Activated T-cell treated with anti-CD3 and anti-CD28 coated beads, Interleukin-2, amount 50 U/mL, for 24 hours (primary cell): ENCODE measurements around the gene ETFRF1.

Experiments
- DNase-seq: peaks from one replicate; pipeline ENCODE4 v3.0.0-alpha.2; 2020
- H3K27ac Mint-ChIP-seq: 2 replicates; pipeline ENCODE4 v1.8.0; 2020; ENCODE audit warnings: mild to moderate bottlenecking, mixed read lengths
- H3K27me3 Mint-ChIP-seq: 2 replicates; pipeline ENCODE4 v1.8.0; 2020; ENCODE audit warnings: mixed read lengths
- H3K36me3 Mint-ChIP-seq: 2 replicates; pipeline ENCODE4 v1.8.0; 2020; ENCODE audit warnings: low read depth, mixed read lengths
- H3K4me1 Mint-ChIP-seq: 2 replicates; pipeline ENCODE4 v1.8.0; 2020; ENCODE audit warnings: low read depth, mixed read lengths
- H3K4me3 Mint-ChIP-seq: 2 replicates; pipeline ENCODE4 v1.8.0; 2020; ENCODE audit warnings: mild to moderate bottlenecking, moderate library complexity, mixed read lengths
- H3K9me3 Mint-ChIP-seq: 2 replicates; pipeline ENCODE4 v1.8.0; 2020; ENCODE audit warnings: mixed read lengths

Gene ETFRF1, protein sequence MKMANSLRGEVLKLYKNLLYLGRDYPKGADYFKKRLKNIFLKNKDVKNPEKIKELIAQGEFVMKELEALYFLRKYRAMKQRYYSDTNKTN

DNA sequence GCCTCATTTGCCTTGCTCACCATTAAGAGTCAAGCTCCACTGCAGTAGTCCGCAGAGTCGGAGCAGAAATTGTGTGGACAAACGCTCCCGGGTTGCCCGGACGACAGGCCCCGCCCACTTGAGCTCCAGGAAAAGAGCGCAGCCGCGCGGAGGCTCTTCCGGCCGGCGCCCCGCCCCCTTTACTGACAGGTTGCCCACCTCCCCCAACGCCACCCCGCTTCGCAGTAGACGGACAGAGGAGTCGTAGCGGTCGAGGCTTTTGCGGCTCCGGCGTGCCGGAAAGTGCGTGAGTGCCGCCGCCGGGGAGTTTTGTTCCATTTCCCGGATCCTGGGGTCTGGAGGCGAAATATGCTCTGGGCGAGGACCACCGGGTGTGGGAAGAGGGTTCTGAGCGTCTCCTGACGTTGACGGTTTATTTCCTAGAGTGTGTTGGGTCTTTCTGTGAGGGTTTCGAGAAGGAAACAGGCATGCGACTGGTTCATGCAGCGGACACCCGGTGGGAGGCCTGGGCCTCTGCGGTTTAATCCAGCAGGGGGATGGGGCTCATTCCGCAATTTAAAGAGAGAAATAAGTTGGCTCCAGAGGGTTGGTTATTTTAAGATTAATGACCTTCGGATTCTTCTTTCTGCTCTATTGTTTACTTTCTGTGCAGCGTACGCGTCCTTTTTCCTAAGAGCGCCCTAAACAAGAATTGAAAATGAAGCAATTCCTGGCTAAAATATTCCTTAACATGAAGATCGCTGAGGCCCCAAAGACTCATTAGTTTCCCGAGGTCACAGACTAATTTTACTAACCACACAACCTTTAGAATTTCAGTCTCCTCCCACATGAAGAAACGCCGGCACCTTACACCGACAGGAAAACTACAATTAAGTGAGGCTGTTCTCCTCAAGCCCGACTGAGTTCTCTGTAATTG is at the start of gene ETFRF1, which contains the start of gene DNAI7:
Gene ETFRF1, plus strand, starts transcription at position 182 of the 916 bp plus-strand sequence. CDS start 8,720 bp downstream, outside the sequence.
Gene DNAI7, minus strand, starts transcription at position 105 of the 916 bp plus-strand sequence. Its CDS starts 82 bp downstream, at position 23.
- H3K4me3 Mint-ChIP-seq, result peak within 1 kb of the TSS; percentile 94
- peaks cover 33% of the 10 kb centered on the region for H3K4me1 Mint-ChIP-seq
- DNase-seq, result peak; percentile 95
- H3K27ac Mint-ChIP-seq, result peak within 1 kb of the TSS; percentile 98
- H3K27me3 Mint-ChIP-seq, result no peaks in the 10 kb centered on the region
- peaks cover 24% of the 10 kb centered on the region for H3K36me3 Mint-ChIP-seq
- H3K9me3 Mint-ChIP-seq, result no peaks in the 10 kb centered on the region

DNA sequence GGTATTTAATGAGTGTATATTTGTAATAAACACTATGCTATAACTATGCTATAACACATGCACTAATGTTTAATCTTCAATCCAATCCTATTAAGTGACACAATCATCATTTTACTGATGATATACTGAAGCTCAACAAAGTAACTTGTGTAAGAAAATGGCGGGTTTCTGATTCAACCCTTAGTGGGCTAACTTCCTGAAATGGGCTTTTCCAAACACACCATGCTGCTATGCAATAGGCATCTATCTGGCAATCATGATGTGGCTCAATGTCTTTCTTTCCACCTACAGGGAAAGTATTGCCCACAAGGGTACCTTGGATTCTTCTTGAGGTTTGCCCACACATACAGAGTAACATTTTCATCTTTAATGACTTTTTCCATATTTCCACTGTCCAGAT is 48.4 kb upstream of the ETFRF1 start:
- H3K36me3 Mint-ChIP-seq, result no peaks in the 10 kb centered on the region
- DNase-seq, result no peak
- H3K4me3 Mint-ChIP-seq, result no peak overlapping the region
- H3K9me3 Mint-ChIP-seq, result no peaks in the 10 kb centered on the region
- no peaks in the 10 kb centered on the region for H3K27me3 Mint-ChIP-seq
- no peak overlapping the region for H3K27ac Mint-ChIP-seq
- no peaks in the 10 kb centered on the region for H3K4me1 Mint-ChIP-seq

DNA sequence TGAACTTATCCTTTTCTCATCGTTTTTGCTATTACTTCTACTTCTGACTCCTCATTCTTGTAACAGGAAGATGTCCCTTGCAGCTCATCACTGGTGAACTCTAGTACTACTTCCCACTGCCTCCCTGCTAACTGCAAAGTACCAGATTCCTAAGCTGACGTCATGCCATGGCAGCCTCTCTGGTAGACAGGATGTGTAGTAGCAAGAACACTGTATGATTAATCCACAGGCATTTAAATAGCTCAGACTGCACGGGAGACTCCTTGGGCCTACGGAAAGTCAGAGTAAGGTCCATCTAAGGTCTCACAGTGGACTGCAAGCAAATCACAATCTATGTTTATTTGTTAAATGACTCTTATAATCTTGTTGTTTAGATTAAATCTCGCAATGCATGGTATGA is 43.6 kb upstream of the ETFRF1 start:
- peaks cover 6% of the 10 kb centered on the region for H3K4me1 Mint-ChIP-seq
- no peak overlapping the region for H3K27ac Mint-ChIP-seq
- no peaks in the 10 kb centered on the region for H3K27me3 Mint-ChIP-seq
- no peak for DNase-seq
- H3K9me3 Mint-ChIP-seq, result no peaks in the 10 kb centered on the region
- H3K4me3 Mint-ChIP-seq, result no peak overlapping the region
- H3K36me3 Mint-ChIP-seq, result no peaks in the 10 kb centered on the region

DNA sequence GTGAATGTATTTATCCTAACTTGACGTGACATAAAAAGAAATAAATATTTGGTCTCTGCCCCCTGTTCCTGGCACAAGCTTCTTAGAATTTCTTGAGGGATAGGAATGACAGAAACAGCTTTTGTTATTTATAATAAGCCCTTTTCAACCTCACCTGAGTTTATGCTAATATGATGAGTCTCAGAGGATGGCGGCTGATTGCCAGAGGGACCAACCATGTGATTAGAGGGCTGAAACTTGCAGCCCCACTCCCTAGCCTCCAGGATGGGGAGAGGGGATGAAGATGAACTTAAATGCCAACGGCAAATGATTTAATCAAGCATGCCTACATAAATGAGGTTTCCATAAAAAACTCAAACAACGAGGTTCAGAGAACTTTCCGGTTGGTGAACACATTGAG is 43.0 kb upstream of the ETFRF1 start:
- Mint-ChIP-seq H3K36me3 (no peaks in the 10 kb centered on the region), H3K4me3 (no peak overlapping the region), H3K27ac (no peak overlapping the region), H3K4me1 (peaks cover 6% of the 10 kb centered on the region), H3K9me3 (no peaks in the 10 kb centered on the region), H3K27me3 (no peaks in the 10 kb centered on the region)
- no peak for DNase-seq

DNA sequence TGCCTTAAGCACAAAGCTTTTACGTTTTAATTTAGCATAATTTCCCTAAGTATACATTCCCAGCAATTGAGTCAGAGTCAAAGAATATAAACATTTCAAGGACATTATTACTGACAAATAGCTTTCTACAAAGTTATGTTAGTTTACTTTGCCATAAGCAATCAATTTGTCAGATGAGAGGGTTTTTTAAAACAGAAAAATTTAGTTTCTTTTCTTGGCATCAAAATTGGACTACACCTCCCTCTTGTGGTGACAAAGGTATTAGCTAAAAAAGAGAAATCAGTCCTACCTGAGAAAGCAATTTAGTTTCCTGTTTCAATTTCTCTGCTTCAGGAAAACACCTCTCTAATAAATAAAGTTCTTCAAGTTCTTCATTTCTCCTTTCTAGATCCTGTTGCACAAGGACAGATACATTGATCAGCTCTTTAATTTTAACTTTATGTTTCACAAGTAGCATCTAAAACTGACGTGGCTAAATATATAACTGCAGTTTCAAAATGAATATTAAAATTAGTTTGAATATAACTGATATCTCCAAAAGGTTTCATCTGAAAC is 39.9 kb upstream of the ETFRF1 start:
- H3K27me3 Mint-ChIP-seq, result no peaks in the 10 kb centered on the region

DNA sequence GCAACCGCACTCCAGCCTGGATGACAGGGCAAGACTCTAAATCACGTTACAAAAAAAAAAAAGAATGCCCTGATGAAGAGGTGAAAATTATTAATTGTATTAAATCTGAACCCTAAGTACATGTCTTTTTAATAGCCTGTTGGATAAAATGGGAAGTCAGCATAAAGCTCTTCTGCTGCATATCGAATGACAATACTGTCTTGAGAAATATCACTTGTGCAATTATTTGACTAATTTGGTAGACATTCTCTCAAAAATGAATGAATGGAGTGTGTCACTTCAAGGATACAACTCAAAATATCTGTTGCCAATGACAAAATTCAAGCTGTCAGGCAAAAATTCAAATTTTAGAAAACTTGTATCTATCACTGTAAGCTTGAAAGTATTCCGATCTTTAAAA is 39.0 kb upstream of the ETFRF1 start:
- no peaks in the 10 kb centered on the region for H3K36me3 Mint-ChIP-seq
- no peak overlapping the region for H3K27ac Mint-ChIP-seq
- no peak for DNase-seq
- no peak overlapping the region for H3K4me3 Mint-ChIP-seq
- H3K9me3 Mint-ChIP-seq, result no peaks in the 10 kb centered on the region
- H3K27me3 Mint-ChIP-seq, result no peaks in the 10 kb centered on the region
- H3K4me1 Mint-ChIP-seq, result peaks cover 6% of the 10 kb centered on the region

More for the DNA sequence above, 39.9 kb upstream of the ETFRF1 start:
- peak overlapping the region; percentile 16 for H3K4me3 Mint-ChIP-seq
- H3K4me1 Mint-ChIP-seq, result peaks cover 6% of the 10 kb centered on the region
- no peak for DNase-seq
- H3K9me3 Mint-ChIP-seq, result no peaks in the 10 kb centered on the region
- no peaks in the 10 kb centered on the region for H3K36me3 Mint-ChIP-seq
- no peak overlapping the region for H3K27ac Mint-ChIP-seq

DNA sequence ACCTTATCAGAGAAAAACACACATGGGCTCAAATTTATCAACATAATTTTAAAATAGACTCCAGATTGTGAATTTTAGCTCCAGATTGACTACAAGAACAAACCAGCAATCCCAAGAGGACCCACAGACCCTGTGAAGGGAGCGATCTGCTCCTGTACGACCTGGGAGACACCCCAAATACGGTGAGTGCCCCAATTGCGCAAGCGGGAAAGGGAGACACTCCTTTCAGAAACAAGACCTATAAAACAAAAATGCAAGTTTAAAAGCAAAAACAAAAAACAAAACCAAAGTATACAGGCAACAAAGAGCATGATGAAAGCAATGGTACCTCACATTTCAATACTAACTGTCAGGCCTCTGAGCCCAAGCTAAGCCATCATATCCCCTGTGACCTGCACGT is 32.2 kb upstream of the ETFRF1 start:
- H3K4me3 Mint-ChIP-seq, result no peak overlapping the region
- no peaks in the 10 kb centered on the region for H3K27me3 Mint-ChIP-seq
- H3K9me3 Mint-ChIP-seq, result no peaks in the 10 kb centered on the region
- no peaks in the 10 kb centered on the region for H3K4me1 Mint-ChIP-seq
- no peak overlapping the region for H3K27ac Mint-ChIP-seq
- no peak for DNase-seq
- no peaks in the 10 kb centered on the region for H3K36me3 Mint-ChIP-seq

DNA sequence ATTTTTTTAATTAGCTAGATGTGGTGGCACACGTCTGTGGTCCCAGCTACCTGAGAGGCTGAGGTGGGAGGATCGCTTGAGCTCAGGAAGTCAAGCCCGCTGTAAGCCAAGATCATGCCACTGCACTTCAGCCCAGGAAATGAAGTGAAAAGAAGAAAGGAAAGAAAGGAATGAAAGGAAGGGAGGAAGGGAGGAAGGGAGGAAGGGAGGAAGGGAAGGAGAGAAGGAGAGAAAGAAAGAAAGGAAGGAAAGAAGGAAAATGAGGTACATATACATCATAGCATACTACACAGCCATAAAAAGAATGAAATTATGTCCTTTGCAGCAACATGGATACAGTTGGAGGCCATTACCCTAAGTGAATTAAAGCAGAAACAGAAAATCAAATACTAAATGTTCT is 12.3 kb upstream of the ETFRF1 start:
- no peak overlapping the region for H3K4me3 Mint-ChIP-seq
- no peak overlapping the region for H3K27ac Mint-ChIP-seq
- no peaks in the 10 kb centered on the region for H3K27me3 Mint-ChIP-seq
- no peak for DNase-seq
- H3K4me1 Mint-ChIP-seq, result peaks cover 28% of the 10 kb centered on the region
- H3K36me3 Mint-ChIP-seq, result no peaks in the 10 kb centered on the region
- peaks cover 7% of the 10 kb centered on the region for H3K9me3 Mint-ChIP-seq

DNA sequence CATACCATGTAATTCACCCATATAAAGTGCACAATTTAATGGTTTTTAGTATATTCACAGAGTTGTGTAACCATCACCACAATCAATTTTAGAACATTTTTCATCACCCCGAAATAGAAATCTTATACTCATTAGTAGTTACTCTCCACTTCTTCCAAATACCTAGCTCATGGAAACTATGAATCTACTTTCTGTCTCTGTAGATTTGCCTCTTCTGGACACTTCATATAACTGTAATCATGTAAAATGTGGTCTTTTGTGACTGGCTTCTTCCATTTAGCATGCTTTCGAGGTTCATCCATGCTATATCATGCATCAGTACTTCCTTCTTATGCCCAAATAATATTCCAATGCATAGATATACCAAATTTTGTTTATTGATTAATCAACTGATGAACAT is 10.9 kb upstream of the ETFRF1 start:
- H3K27me3 Mint-ChIP-seq, result no peaks in the 10 kb centered on the region
- no peak overlapping the region for H3K4me3 Mint-ChIP-seq
- no peak for DNase-seq
- peak overlapping the region; percentile 5 for H3K27ac Mint-ChIP-seq
- peaks cover 7% of the 10 kb centered on the region for H3K9me3 Mint-ChIP-seq
- H3K36me3 Mint-ChIP-seq, result no peaks in the 10 kb centered on the region
- peaks cover 30% of the 10 kb centered on the region for H3K4me1 Mint-ChIP-seq

DNA sequence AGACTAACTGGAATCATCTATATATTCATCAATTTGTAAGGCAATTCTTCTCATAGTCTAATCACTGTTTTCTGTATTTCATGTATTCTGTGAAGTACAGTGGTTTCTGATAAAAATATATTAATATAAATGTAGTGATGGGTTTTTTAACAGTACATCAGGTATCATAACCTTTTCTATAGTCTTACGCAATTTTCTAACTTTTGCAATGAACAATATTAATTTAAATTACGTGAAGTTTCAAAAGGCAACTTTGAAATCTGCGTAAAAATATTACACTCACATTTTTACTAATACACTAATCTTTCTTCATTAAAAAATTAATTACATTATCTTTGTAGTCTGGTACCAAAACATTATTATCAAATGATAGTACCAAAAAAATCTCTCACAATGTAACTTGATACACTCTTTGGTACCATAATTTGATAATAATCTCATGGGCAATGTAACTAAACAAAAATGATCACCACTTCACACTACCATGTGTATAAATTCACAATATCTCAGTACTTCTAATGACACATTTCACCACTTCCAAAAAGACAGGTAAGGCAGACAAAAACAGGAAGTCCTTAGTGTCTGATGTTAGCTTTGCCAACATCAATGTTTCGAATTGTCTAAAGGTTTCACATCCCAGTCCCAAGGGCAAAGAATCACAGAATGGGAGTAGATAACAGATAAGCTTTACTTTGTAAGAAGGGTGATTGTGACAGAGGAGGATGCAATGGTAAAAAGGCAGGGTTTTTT is 8.8 kb upstream of the ETFRF1 start:
- Mint-ChIP-seq H3K27ac (peak overlapping the region; percentile 89), H3K27me3 (no peaks in the 10 kb centered on the region), H3K4me1 (peaks cover 30% of the 10 kb centered on the region), H3K36me3 (no peaks in the 10 kb centered on the region), H3K9me3 (no peaks in the 10 kb centered on the region), H3K4me3 (peak overlapping the region; percentile 72)
- DNase-seq, result no peak

DNA sequence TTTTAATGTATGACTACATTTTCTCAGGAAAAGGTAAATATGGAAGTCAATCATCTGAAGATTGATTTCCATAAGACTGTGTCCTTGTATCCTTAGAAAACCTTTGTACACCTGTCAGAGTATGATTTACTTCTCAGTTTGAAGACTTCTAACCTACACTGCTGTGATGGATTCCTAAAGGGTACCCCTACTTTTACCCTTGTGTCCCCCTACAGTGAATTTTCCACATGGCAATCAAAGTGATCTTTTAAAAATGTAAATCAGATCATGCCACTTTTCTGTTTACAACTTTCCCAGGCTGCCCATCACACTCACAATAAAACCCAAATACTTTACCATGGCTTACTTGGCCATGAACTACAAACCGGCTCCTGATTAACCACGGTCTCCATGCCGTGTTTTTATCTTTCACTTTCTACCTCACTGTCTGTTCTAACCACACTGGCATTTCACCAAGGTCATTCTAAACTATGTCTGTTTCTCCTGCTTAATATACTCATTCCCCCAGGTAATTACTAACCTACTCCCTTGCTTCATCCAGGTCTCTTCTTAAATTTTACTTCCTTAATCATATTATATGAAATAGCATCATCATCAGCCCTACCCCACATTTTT is 8.1 kb upstream of the ETFRF1 start:
- DNase-seq, result no peak
- H3K27ac Mint-ChIP-seq, result peak overlapping the region; percentile 89
- H3K9me3 Mint-ChIP-seq, result no peaks in the 10 kb centered on the region
- H3K36me3 Mint-ChIP-seq, result no peaks in the 10 kb centered on the region
- H3K4me1 Mint-ChIP-seq, result peaks cover 30% of the 10 kb centered on the region
- H3K27me3 Mint-ChIP-seq, result no peaks in the 10 kb centered on the region
- H3K4me3 Mint-ChIP-seq, result peak overlapping the region; percentile 72

DNA sequence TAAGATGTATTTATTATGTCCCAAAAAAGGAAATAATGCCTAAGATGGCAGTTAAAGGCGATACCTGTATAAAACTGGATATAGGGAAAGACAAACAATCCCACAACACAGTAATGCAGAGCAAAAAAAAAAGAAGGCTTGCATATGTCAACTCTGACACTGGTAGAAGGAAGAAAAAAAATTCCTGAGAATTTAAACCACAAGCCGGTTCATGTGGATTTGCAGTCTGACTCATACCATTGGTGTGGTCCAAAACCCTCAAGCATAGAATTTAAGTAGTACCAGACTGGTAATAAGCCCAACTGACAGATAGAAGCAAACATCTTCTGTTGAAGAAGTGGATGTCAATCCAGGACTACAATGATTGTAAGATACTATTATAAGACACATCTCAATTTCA is 7.3 kb upstream of the ETFRF1 start:
- no peak for DNase-seq
- Mint-ChIP-seq H3K27ac (no peak overlapping the region), H3K36me3 (no peaks in the 10 kb centered on the region), H3K9me3 (no peaks in the 10 kb centered on the region), H3K27me3 (no peaks in the 10 kb centered on the region), H3K4me1 (peaks cover 30% of the 10 kb centered on the region), H3K4me3 (no peak overlapping the region)

DNA sequence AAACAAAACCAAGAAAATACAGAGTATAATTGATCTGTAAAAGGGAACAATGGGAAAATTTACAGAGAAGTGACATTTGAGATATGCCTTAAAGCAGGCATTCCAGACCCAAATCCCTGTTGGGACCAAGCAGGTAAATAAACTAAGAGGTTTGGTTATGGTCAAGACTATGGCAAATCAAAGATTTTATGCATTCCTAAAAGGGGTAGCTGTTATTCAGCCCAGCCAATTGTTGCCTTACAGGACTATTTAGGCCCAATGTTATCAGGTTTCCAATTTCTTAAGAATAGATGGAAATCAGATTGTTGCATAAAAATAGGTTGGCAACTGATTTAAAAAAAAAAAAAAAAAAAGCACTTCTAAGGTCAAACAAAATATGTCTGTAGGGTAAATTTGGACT is 5.4 kb upstream of the ETFRF1 start:
- DNase-seq, result no peak
- Mint-ChIP-seq H3K27ac (no peak overlapping the region), H3K9me3 (no peaks in the 10 kb centered on the region), H3K4me1 (peaks cover 27% of the 10 kb centered on the region), H3K36me3 (no peaks in the 10 kb centered on the region), H3K27me3 (no peaks in the 10 kb centered on the region), H3K4me3 (no peak overlapping the region)

DNA sequence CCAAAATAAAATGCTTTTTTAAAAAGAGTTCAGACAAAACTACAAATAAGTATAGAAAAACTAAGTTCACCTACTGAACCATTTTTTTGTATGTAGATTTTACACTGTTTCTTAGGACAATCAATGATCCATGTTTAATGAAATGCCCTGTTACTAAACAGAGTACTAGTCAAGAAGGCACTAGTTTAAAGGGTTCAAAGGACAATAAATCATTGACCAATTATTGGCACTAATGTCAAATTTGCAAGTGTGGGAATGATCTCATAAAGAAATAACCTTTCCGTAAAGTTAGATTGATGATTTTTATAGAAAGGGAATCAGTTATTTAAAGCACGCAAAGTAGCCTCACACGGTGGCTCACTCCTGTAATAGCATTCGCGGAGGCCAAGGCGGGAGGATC is 4.2 kb upstream of the ETFRF1 start:
- Mint-ChIP-seq H3K4me1 (peaks cover 36% of the 10 kb centered on the region), H3K36me3 (peaks cover 10% of the 10 kb centered on the region), H3K27me3 (no peaks in the 10 kb centered on the region), H3K9me3 (no peaks in the 10 kb centered on the region), H3K27ac (no peak overlapping the region), H3K4me3 (no peak overlapping the region)
- no peak for DNase-seq
